ENCODE results near the gene ITLN2.
"Not testable (repeated sequence)": the region's sequence is repeated elsewhere in the genome, so short reads cannot be mapped to it uniquely, and the experiment has no call there.

Gene ITLN2

DNA sequence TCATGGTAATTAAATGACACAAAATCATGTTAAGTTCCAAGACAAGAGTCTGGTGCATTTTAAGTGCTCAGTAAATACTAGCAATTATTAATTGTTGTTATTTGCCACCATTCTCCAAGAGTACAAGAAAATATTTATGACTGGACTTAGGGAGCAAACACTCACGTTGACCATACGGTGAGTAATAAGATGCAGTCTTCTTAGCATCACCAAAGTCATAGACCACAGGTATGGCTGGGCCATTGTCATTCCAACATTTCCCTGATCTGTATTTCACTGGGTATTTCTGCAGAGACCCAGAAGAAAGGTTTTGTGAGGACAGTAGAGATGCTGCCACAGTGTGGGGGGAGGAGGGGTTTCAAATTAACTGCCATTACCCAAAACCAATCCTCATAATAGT lies 4.7 kb downstream of the ITLN2 start:
- Histone ChIP-seq H3K4me2 (ENCODE audit: low read length) (no peak overlapping the region), H3K27ac (no peak overlapping the region), H3K9ac (no peak overlapping the region), H3K27me3 (ENCODE audit: control insufficient read depth, insufficient read depth, low read length) (no peaks in the 10 kb centered on the region), H3K4me1 (no peaks in the 10 kb centered on the region), H3K36me3 (ENCODE audit: control insufficient read depth, insufficient read depth, low read length) (no peaks in the 10 kb centered on the region), H3K4me3 (ENCODE audit: low read depth, low read length) (no peak overlapping the region), H2AFZ (no peak overlapping the region), H3K9me3 (ENCODE audit: control insufficient read depth, low read length) (no peaks in the 10 kb centered on the region), H3K79me2 (no peaks in the 10 kb centered on the region)
- TF ChIP-seq, protein P1, sequence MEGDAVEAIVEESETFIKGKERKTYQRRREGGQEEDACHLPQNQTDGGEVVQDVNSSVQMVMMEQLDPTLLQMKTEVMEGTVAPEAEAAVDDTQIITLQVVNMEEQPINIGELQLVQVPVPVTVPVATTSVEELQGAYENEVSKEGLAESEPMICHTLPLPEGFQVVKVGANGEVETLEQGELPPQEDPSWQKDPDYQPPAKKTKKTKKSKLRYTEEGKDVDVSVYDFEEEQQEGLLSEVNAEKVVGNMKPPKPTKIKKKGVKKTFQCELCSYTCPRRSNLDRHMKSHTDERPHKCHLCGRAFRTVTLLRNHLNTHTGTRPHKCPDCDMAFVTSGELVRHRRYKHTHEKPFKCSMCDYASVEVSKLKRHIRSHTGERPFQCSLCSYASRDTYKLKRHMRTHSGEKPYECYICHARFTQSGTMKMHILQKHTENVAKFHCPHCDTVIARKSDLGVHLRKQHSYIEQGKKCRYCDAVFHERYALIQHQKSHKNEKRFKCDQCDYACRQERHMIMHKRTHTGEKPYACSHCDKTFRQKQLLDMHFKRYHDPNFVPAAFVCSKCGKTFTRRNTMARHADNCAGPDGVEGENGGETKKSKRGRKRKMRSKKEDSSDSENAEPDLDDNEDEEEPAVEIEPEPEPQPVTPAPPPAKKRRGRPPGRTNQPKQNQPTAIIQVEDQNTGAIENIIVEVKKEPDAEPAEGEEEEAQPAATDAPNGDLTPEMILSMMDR (IDR thresholded peaks at IDR 0.05): no peak

DNA sequence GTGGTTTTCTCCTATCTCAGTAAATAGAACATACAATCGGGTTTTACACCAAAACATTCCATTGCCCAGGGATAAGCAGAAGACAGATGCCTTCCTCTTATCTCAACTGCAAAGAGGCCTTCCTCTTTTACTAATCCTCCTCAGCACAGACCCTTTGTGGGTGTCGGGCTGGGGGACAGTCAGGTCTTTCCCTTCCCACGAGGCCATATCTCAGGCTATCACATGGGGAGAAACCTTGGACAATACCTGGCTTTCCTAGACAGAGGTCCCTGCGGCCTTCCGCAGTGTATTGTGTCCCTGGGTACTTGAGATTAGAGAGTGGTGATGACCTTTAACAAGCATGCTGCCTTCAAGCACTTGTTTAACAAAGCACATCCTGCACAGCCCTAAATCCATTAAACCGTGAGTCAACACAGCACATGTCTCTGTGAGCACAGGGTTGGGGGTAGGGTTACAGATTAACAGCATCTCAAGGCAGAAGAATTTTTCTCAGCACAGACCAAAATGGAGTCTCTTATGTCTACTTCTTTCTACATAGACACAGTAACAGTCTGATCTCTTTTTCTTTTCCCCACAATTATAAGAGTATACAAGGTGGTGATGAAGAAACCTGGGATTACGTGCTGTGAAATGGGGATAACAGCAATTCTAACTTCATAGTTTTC lies 5.3 kb downstream of the ITLN2 start:
- not testable (repeated sequence) for H3K27me3 ChIP-seq (ENCODE audit: control insufficient read depth, insufficient read depth, low read length); H2AFZ ChIP-seq; H3K79me2 ChIP-seq; H3K27ac ChIP-seq; H3K4me1 ChIP-seq; H3K36me3 ChIP-seq (ENCODE audit: control insufficient read depth, insufficient read depth, low read length); H3K4me2 ChIP-seq (ENCODE audit: low read length); H3K4me3 ChIP-seq (ENCODE audit: low read depth, low read length); H3K9me3 ChIP-seq (ENCODE audit: control insufficient read depth, low read length); H3K9ac ChIP-seq

DNA sequence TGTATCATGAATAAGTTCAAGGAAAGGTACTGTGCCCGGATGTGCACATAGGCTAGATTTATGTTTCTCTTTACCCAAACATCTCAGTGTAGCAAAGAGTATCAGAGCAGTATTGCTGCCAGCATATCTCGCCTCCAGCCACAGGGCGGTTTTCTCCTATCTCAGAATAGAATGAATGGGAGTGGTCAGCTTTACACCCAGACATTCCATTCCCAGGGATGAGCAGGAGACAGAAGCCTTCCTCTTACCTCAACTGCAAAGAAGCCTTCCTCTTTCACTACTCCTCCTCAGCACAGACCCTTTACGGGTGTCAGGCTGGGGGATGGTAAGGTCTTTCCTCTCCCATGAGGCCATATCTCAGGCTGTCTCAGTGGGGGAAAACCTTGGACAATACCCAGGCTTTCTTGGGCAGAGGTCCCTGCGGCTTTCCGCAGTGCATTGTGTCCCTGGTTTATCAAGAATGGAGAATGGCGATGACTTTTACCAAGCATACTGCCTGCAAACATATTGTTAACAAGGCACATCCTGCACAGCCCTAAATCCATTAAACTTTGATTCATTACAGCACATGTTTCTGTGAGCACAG lies 7.3 kb downstream of the ITLN2 start:
- not testable (repeated sequence) for H3K79me2 ChIP-seq; H3K4me2 ChIP-seq (ENCODE audit: low read length); H3K4me1 ChIP-seq; H3K27me3 ChIP-seq (ENCODE audit: control insufficient read depth, insufficient read depth, low read length); H3K27ac ChIP-seq; H3K9ac ChIP-seq; H3K4me3 ChIP-seq (ENCODE audit: low read depth, low read length); H3K36me3 ChIP-seq (ENCODE audit: control insufficient read depth, insufficient read depth, low read length); H2AFZ ChIP-seq; H3K9me3 ChIP-seq (ENCODE audit: control insufficient read depth, low read length)

DNA sequence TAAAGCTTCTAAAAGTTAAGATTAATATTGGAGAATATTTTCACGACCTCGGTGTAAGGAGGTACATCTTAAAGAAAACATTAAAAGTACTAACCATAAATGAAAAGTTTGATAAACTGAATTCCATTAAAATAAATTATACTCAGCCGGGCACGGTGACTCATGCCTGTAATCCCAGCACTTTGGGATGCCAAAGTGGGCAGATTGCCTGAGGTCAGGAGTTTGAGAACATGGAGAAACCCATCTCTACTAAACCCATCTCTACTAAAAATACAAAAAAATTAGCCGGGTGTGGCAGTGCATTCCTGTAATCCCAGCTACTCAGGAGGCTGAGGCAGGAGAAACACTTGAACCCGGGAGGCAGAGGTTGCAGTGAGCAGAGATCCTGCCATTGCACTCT lies 8.7 kb downstream of the ITLN2 start:
- not testable (repeated sequence) for H3K4me3 ChIP-seq (ENCODE audit: low read depth, low read length); H2AFZ ChIP-seq; H3K9me3 ChIP-seq (ENCODE audit: control insufficient read depth, low read length); H3K36me3 ChIP-seq (ENCODE audit: control insufficient read depth, insufficient read depth, low read length); H3K27ac ChIP-seq; H3K27me3 ChIP-seq (ENCODE audit: control insufficient read depth, insufficient read depth, low read length); H3K4me2 ChIP-seq (ENCODE audit: low read length); H3K4me1 ChIP-seq; H3K9ac ChIP-seq; H3K79me2 ChIP-seq

DNA sequence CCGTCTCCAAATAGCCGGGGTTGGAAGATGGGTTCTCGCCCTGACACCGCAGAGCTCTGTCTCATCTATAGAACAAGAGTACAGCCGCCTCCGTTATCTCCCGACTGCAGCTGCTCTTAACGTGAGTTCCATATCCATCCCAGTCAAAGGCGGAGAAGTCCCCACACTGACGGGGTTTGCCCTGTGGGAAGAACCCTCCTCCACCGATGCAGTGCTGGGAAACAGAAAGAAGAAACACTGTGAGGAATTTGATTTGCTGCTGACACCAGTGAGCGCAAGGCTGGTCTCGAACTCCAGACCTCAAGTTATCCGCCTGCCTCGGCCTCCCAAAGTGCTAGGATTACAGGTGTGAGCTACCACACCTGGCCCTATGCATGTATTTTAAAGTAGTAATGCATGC lies 9.5 kb downstream of the ITLN2 start:
- Histone ChIP-seq H3K36me3 (ENCODE audit: control insufficient read depth, insufficient read depth, low read length) (no peaks in the 10 kb centered on the region), H3K27me3 (ENCODE audit: control insufficient read depth, insufficient read depth, low read length) (no peaks in the 10 kb centered on the region), H2AFZ (no peak overlapping the region), H3K4me1 (no peaks in the 10 kb centered on the region), H3K27ac (no peak overlapping the region), H3K9me3 (ENCODE audit: control insufficient read depth, low read length) (no peaks in the 10 kb centered on the region), H3K9ac (no peak overlapping the region), H3K4me2 (ENCODE audit: low read length) (no peak overlapping the region), H3K79me2 (no peaks in the 10 kb centered on the region), H3K4me3 (ENCODE audit: low read depth, low read length) (no peak overlapping the region)
- TF ChIP-seq, protein P1 (IDR thresholded peaks at IDR 0.05): no peak

DNA sequence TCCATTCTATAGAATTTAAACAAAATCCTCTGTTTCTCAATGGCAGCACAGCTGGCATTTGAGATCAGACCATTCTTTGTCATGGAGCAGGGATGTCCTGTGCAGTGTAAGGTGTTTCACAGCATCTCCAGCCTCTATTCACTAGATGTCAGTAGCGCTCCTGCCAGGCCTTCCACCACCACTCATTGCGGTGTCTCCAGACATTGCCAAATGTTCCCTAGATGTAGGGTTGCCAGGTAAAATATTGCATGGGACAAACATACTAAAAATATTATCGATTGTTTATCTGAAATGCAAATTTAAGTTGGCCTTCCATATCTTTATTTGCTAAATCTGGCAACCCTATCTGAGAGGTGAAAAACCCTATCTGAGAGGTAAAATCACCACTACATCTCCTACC lies 11.7 kb downstream of the ITLN2 start:
- H2AFZ ChIP-seq: no peak overlapping the region
- H3K79me2 ChIP-seq: no peaks in the 10 kb centered on the region
- no peaks in the 10 kb centered on the region for H3K27me3 ChIP-seq (ENCODE audit: control insufficient read depth, insufficient read depth, low read length)
- no peaks in the 10 kb centered on the region for H3K36me3 ChIP-seq (ENCODE audit: control insufficient read depth, insufficient read depth, low read length)
- H3K4me3 ChIP-seq (ENCODE audit: low read depth, low read length): no peak overlapping the region
- no peaks in the 10 kb centered on the region for H3K9me3 ChIP-seq (ENCODE audit: control insufficient read depth, low read length)
- no peaks in the 10 kb centered on the region for H3K4me1 ChIP-seq
- no peak overlapping the region for H3K9ac ChIP-seq
- no peak overlapping the region for H3K27ac ChIP-seq
- H3K4me2 ChIP-seq (ENCODE audit: low read length): no peak overlapping the region
- TF ChIP-seq, protein P1 (IDR thresholded peaks at IDR 0.05): no peak

DNA sequence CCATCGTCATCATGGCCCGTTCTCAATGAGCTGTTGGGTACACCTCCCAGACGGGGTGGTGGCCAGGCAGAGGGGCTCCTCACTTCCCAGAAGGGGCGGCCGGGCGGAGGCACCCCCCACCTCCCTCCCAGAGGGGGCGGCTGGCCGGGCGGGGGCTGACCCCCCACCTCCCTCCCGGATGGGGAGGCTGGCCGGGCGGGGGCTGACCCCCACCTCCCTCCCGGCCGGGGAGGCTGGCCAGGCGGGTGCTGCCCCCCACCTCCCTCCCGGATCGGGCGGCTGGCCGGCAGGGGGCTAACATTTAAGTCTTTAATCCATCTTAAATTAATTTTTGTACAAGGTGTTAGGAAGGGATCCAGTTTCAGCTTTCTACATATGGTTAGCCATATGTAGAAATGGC lies 17.9 kb downstream of the ITLN2 start:
- H3K27me3 ChIP-seq (ENCODE audit: control insufficient read depth, insufficient read depth, low read length); H3K36me3 ChIP-seq (ENCODE audit: control insufficient read depth, insufficient read depth, low read length); H3K9me3 ChIP-seq (ENCODE audit: control insufficient read depth, low read length); H3K79me2 ChIP-seq; H3K4me2 ChIP-seq (ENCODE audit: low read length); H3K27ac ChIP-seq; H3K9ac ChIP-seq; H3K4me3 ChIP-seq (ENCODE audit: low read depth, low read length); H2AFZ ChIP-seq; H3K4me1 ChIP-seq: not testable (repeated sequence)
